HCT116 (cell line): ENCODE results near the gene ABCA3. TPM values are rescaled to one million over a fixed set of nuclear protein-coding genes. Genes with fewer than 3 reads are reported as not detected.

Experiments used
- ATAC-seq: fragments of 200-7000 bp; cut with Tn5 transposase; 2 replicates; pipeline ENCODE4 v1.9.1; 2020; ENCODE audit warnings: mild to moderate bottlenecking, moderate library complexity
- BruUV-seq: library from RNA; stranded (reverse); fragments of 400-500 nt; replicated peaks from 2 replicates; lab custom pipeline; 2021; lab: Mats Ljungman, UMichigan
- CTCF ChIA-PET: fragments of 300-600 bp; sonication (Branson Sonifier 250); formaldehyde crosslinking; loops from one replicate; lab custom pipeline; 2021; ENCODE audit warnings: antibody characterized with exemption; lab: Charles Lee
- POLR2A ChIA-PET: fragments of 300-600, 350-600 bp; sonication (Branson Sonifier 250); formaldehyde crosslinking; loops from one replicate; lab custom pipeline; 2021; ENCODE audit warnings: antibody characterized with exemption; lab: Charles Lee
- RAD21 ChIA-PET, 2 experiments: fragments of 300-600 bp; sonication (Branson Sonifier 250); formaldehyde crosslinking; loops; one replicate each; lab custom pipeline; 2023; ENCODE audit warnings: low total read pairs in 2 of 2; ENCODE audit not compliant: uncharacterized antibody in 2 of 2, unreplicated experiment in 2 of 2, low non-redundant PET in 1 of 2; lab: Charles Lee
- DNase-seq: peaks from one replicate; pipeline ENCODE4 v3.0.0-alpha.2; 2010; ENCODE audit warnings: low read depth, low spot score
- H2AFZ ChIP-seq: fragments of 200-600 bp; shearing (Covaris generic), sonication (generic); 2 replicates; pipeline ENCODE4 v1.6.1; 2017; ENCODE audit warnings: low read depth, mixed run types, mixed read lengths, antibody characterized with exemption, low read length; ENCODE audit not compliant: poor library complexity, severe bottlenecking
- H3K27ac ChIP-seq: 2 replicates; pipeline ENCODE4 v1.5.1; 2012; ENCODE audit warnings: low read depth, low read length
- H3K27me3 ChIP-seq: fragments of 200-600 bp; sonication (generic); 2 replicates; pipeline ENCODE4 v1.6.1; 2016; ENCODE audit warnings: mixed run types, low read length, mixed read lengths; ENCODE audit not compliant: insufficient read depth
- H3K36me3 ChIP-seq, 2 experiments: fragments of 200-500 bp in 1 of 2; fragments of 200-600 bp in 1 of 2; sonication (Bioruptor generic) in 1 of 2; sonication (generic) in 1 of 2; 2 replicates each; pipeline versions ENCODE4 v1.5.1 to v1.6.1; 2014 to 2016; ENCODE audit warnings: low read length in 2 of 2, inconsistent platforms in 1 of 2, mixed read lengths in 1 of 2, mixed run types in 1 of 2; ENCODE audit not compliant: insufficient read depth in 2 of 2, control insufficient read depth in 1 of 2
- H3K4me1 ChIP-seq, 2 experiments: fragments of 200-600 bp in 1 of 2; sonication (generic) in 1 of 2; 2 replicates each; pipeline versions ENCODE4 v1.5.1 to v1.6.1; 2012 to 2017; ENCODE audit warnings: low read length in 2 of 2, inconsistent platforms in 1 of 2, mild to moderate bottlenecking in 1 of 2, mixed read lengths in 1 of 2, mixed run types in 1 of 2, moderate library complexity in 1 of 2; ENCODE audit not compliant: insufficient read depth in 2 of 2, control insufficient read depth in 1 of 2
- H3K4me2 ChIP-seq: fragments of 200-600 bp; sonication (generic); 2 replicates; pipeline ENCODE4 v1.6.1; 2017; ENCODE audit warnings: mixed run types, low read length, mixed read lengths
- H3K4me3 ChIP-seq, 2 experiments: fragments of 200-600 bp in 1 of 2; sonication (generic) in 1 of 2; replicated peaks in 1 of 2; 2 replicates each; pipeline ENCODE4 v1.5.1; 2011 to 2016; ENCODE audit warnings: low read length in 2 of 2, control low read depth in 1 of 2, low read depth in 1 of 2, mild to moderate bottlenecking in 1 of 2, mixed read lengths in 1 of 2, mixed run types in 1 of 2
- H3K79me2 ChIP-seq: fragments of 200-600 bp; sonication (generic); 2 replicates; pipeline ENCODE4 v1.6.1; 2017; ENCODE audit warnings: mild to moderate bottlenecking, mixed run types, low read length, moderate library complexity, mixed read lengths; ENCODE audit not compliant: insufficient read depth
- H3K9ac ChIP-seq: fragments of 200-600 bp; sonication (generic); 2 replicates; pipeline ENCODE4 v1.6.1; 2016; ENCODE audit warnings: low read length, mixed read lengths
- H3K9me2 ChIP-seq: fragments of 200-600 bp; sonication (generic), shearing (Covaris generic); 2 replicates; pipeline ENCODE4 v1.6.1; 2017; ENCODE audit warnings: mixed run types, mild to moderate bottlenecking, moderate library complexity; ENCODE audit not compliant: insufficient read depth
- H3K9me3 ChIP-seq, 2 experiments: fragments of 200-500 bp in 1 of 2; fragments of 200-600 bp in 1 of 2; sonication (Bioruptor generic) in 1 of 2; sonication (generic) in 1 of 2; 2 replicates each; pipeline ENCODE4 v1.6.1; 2014 to 2017; ENCODE audit warnings: low read length in 2 of 2, mixed read lengths in 2 of 2, inconsistent platforms in 1 of 2, low read depth in 1 of 2, mild to moderate bottlenecking in 1 of 2, mixed run types in 1 of 2, moderate library complexity in 1 of 2; ENCODE audit not compliant: control insufficient read depth in 1 of 2, insufficient read depth in 1 of 2
- H4K20me1 ChIP-seq: fragments of 200-600 bp; sonication (generic), shearing (Covaris generic); 2 replicates; pipeline ENCODE4 v1.6.1; 2017; ENCODE audit warnings: mixed run types, mild to moderate bottlenecking, moderate library complexity; ENCODE audit not compliant: insufficient read depth
- EGR1 ChIP-seq: IDR thresholded peaks from 2 replicates; pipeline ENCODE4 v1.6.1; 2012; ENCODE audit warnings: low read depth
- EZH2phosphoT487 ChIP-seq: fragments of 200-600 bp; IDR thresholded peaks from 2 replicates; pipeline ENCODE4 v1.6.1; 2018; ENCODE audit warnings: antibody characterized with exemption, borderline replicate concordance
- JUND ChIP-seq: IDR thresholded peaks from 2 replicates; pipeline ENCODE4 v1.6.1; 2012
- TCF7L2 ChIP-seq: IDR thresholded peaks from 2 replicates; pipeline ENCODE4 v1.7.0; 2011; ENCODE audit warnings: borderline replicate concordance, inconsistent platforms; ENCODE audit not compliant: insufficient read depth, insufficient read length; ENCODE audit errors: extremely low read depth
- ZNF274 ChIP-seq: fragments of 200-500 bp; sonication (Bioruptor generic); IDR thresholded peaks from 2 replicates; pipeline ENCODE4 v1.6.1; 2014; ENCODE audit warnings: mild to moderate bottlenecking, low read depth, low read length, inconsistent platforms
- intact Hi-C: fragments of 100-400 bp; cut with micrococcal nuclease; formaldehyde crosslinking; loops from 2 replicates; pipeline ENCODE4 v1.10.0; 2022
- total RNA-seq: library from RNA; stranded (reverse); gene quantifications from one replicate; pipeline ENCODE4 v1.2.1, GENCODE V29; 2021; ENCODE audit not compliant: unreplicated experiment
- TF ChIP-seq, protein P1 (sequence below): IDR thresholded peaks from 2 replicates; pipeline ENCODE4 v1.6.1; 2012; ENCODE audit warnings: low read depth
- TF ChIP-seq, protein P2 (sequence below), 3 experiments: fragments of 200-600 bp in 1 of 3; sonication (generic) in 1 of 3; IDR thresholded peaks in 2 of 3; conservative IDR thresholded peaks in 1 of 3; 2 replicates each; pipeline ENCODE4 v1.5.1; 2012 to 2017; ENCODE audit warnings: low read depth in 2 of 3, low read length in 2 of 3, antibody characterized with exemption in 1 of 3, borderline replicate concordance in 1 of 3, control low read depth in 1 of 3, mild to moderate bottlenecking in 1 of 3, mixed read lengths in 1 of 3, mixed run types in 1 of 3, moderate library complexity in 1 of 3; ENCODE audit not compliant: insufficient read depth in 1 of 3
- TF ChIP-seq, protein P3 (sequence below): IDR thresholded peaks from 2 replicates; pipeline ENCODE4 v1.6.1; 2011; ENCODE audit warnings: mild to moderate bottlenecking, low read length, moderate library complexity; ENCODE audit not compliant: insufficient replicate concordance; ENCODE audit errors: extremely low read depth

ABCA3 gene
- total RNA-seq, 1 experiment from 2014 or later = 5.4 TPM

DNA sequence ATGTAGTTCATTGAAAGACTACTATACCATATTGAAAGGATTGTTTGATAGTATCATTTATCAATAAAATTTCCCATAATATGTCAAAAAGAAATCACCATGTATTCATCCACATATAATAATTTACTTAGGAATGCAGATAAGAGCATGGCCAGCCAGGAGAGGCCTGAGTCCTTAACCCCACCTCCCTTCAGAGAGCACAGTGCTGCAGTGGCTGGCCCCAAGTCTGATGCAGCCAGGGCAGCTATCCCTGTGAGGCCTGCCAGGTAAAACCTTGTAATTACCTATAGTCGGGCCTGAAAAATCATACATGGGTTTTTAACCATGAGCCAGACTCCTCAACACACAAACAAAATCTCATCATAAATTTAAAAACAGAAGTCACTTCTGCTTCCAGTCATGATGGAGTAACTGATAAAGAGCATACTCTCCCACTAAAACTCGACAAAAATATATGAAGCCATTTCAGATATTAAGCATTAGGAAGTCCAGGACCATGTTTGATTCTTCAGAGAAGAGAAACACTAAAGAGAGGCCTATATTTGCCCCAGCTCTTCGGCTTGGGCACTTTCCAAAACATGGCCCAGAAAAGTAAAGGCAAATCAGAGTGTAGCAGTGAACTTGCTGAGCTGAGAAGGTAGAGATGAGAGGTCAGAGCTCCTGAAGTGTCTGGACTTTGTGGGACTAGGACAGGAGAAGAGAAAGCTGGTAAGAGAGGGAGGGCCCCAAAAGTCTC lies 47.8 kb upstream of the ABCA3 start:
- peaks cover 0 to 3% of the 10 kb centered on the region in 2 experiments; a peak in 1 of 4 replicates for H3K9me3 ChIP-seq
- no peak for TF ChIP-seq EGR1
- no peak for TF ChIP-seq ZNF274
- TF ChIP-seq JUND = no peak
- TF ChIP-seq, protein P1, sequence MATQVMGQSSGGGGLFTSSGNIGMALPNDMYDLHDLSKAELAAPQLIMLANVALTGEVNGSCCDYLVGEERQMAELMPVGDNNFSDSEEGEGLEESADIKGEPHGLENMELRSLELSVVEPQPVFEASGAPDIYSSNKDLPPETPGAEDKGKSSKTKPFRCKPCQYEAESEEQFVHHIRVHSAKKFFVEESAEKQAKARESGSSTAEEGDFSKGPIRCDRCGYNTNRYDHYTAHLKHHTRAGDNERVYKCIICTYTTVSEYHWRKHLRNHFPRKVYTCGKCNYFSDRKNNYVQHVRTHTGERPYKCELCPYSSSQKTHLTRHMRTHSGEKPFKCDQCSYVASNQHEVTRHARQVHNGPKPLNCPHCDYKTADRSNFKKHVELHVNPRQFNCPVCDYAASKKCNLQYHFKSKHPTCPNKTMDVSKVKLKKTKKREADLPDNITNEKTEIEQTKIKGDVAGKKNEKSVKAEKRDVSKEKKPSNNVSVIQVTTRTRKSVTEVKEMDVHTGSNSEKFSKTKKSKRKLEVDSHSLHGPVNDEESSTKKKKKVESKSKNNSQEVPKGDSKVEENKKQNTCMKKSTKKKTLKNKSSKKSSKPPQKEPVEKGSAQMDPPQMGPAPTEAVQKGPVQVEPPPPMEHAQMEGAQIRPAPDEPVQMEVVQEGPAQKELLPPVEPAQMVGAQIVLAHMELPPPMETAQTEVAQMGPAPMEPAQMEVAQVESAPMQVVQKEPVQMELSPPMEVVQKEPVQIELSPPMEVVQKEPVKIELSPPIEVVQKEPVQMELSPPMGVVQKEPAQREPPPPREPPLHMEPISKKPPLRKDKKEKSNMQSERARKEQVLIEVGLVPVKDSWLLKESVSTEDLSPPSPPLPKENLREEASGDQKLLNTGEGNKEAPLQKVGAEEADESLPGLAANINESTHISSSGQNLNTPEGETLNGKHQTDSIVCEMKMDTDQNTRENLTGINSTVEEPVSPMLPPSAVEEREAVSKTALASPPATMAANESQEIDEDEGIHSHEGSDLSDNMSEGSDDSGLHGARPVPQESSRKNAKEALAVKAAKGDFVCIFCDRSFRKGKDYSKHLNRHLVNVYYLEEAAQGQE = no peak
- no peak for TF ChIP-seq EZH2phosphoT487
- TF ChIP-seq, protein P2, sequence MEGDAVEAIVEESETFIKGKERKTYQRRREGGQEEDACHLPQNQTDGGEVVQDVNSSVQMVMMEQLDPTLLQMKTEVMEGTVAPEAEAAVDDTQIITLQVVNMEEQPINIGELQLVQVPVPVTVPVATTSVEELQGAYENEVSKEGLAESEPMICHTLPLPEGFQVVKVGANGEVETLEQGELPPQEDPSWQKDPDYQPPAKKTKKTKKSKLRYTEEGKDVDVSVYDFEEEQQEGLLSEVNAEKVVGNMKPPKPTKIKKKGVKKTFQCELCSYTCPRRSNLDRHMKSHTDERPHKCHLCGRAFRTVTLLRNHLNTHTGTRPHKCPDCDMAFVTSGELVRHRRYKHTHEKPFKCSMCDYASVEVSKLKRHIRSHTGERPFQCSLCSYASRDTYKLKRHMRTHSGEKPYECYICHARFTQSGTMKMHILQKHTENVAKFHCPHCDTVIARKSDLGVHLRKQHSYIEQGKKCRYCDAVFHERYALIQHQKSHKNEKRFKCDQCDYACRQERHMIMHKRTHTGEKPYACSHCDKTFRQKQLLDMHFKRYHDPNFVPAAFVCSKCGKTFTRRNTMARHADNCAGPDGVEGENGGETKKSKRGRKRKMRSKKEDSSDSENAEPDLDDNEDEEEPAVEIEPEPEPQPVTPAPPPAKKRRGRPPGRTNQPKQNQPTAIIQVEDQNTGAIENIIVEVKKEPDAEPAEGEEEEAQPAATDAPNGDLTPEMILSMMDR (IDR thresholded peaks at IDR 0.05 in 2 of 3, conservative IDR thresholded peaks at IDR 0.05 in 1 of 3; ENCODE audit: borderline replicate concordance in 1 of 3, insufficient read depth in 1 of 3, low read depth in 2 of 3, low read length in 2 of 3) = no peak
- no peak for TF ChIP-seq TCF7L2
- TF ChIP-seq, protein P3, sequence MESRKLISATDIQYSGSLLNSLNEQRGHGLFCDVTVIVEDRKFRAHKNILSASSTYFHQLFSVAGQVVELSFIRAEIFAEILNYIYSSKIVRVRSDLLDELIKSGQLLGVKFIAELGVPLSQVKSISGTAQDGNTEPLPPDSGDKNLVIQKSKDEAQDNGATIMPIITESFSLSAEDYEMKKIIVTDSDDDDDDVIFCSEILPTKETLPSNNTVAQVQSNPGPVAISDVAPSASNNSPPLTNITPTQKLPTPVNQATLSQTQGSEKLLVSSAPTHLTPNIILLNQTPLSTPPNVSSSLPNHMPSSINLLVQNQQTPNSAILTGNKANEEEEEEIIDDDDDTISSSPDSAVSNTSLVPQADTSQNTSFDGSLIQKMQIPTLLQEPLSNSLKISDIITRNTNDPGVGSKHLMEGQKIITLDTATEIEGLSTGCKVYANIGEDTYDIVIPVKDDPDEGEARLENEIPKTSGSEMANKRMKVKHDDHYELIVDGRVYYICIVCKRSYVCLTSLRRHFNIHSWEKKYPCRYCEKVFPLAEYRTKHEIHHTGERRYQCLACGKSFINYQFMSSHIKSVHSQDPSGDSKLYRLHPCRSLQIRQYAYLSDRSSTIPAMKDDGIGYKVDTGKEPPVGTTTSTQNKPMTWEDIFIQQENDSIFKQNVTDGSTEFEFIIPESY = no peak
- no peak overlapping the region for H3K4me2 ChIP-seq
- no peaks in the 10 kb centered on the region for H4K20me1 ChIP-seq
- H3K27ac ChIP-seq = no peak overlapping the region
- no peaks in the 10 kb centered on the region for H3K27me3 ChIP-seq
- DNase-seq = no peak
- CTCF ChIA-PET = no interaction called here
- POLR2A ChIA-PET = no interaction called here
- intact Hi-C loops = loop anchor here (5.0 kb wide), 1 partner anchor 36 kb away; no protein-coding TSS in a partner anchor
- no TSS peak for BruUV-seq
- H3K36me3 ChIP-seq = no peaks in the 10 kb centered on the region
- no peak overlapping the region for H3K4me3 ChIP-seq
- no peak overlapping the region for H2AFZ ChIP-seq
- no peak overlapping the region for H3K9ac ChIP-seq
- no peak for ATAC-seq
- RAD21 ChIA-PET = no interaction called here
- no peaks in the 10 kb centered on the region for H3K9me2 ChIP-seq
- H3K79me2 ChIP-seq = no peaks in the 10 kb centered on the region
- H3K4me1 ChIP-seq = no peaks in the 10 kb centered on the region
